Lung (tissue), 12 donors: ENCODE data around the gene MAP3K4. TPM values are rescaled to one million over a fixed set of nuclear protein-coding genes. Genes with fewer than 3 reads are reported as not detected.

ENCODE experiments used
- ATAC-seq: fragments of 200-7000 bp; cut with Tn5 transposase; one replicate; pipeline ENCODE4 v1.9.1; 2020; ENCODE audit warnings: moderate number of reproducible peaks; ENCODE audit not compliant: insufficient read depth, low FRiP score
- DNase-seq, 3 donors: peaks; one replicate each; pipeline ENCODE4 v3.0.0-alpha.2; 2013 to 2017
- H3K27ac ChIP-seq, 2 donors: one replicate each; pipeline ENCODE4 v1.5.1; 2013; ENCODE audit warnings: mild to moderate bottlenecking in 2 of 2, moderate library complexity in 2 of 2, control low read depth in 1 of 2, inconsistent platforms in 1 of 2, low read depth in 1 of 2, low read length in 1 of 2
- H3K27me3 ChIP-seq, 3 donors: one replicate each; pipeline ENCODE4 v1.5.1; 2013; ENCODE audit warnings: low read length in 2 of 3; ENCODE audit not compliant: control insufficient read depth in 3 of 3, insufficient read depth in 3 of 3
- H3K36me3 ChIP-seq, 4 donors: one replicate each; pipeline ENCODE4 v1.5.1; 2013; ENCODE audit warnings: low read length in 4 of 4, mild to moderate bottlenecking in 1 of 4, moderate library complexity in 1 of 4; ENCODE audit not compliant: control insufficient read depth in 4 of 4, insufficient read depth in 4 of 4
- H3K4me1 ChIP-seq, 5 donors: one replicate each; pipeline ENCODE4 v1.5.1; 2013; ENCODE audit warnings: low read length in 5 of 5, mild to moderate bottlenecking in 2 of 5, moderate library complexity in 1 of 5; ENCODE audit not compliant: control insufficient read depth in 5 of 5, insufficient read depth in 5 of 5
- H3K4me3 ChIP-seq: one replicate; pipeline ENCODE4 v1.5.1; 2013; ENCODE audit warnings: mild to moderate bottlenecking, control low read depth, moderate library complexity
- H3K9ac ChIP-seq, 2 donors: one replicate each; pipeline ENCODE4 v1.5.1; 2013; ENCODE audit warnings: low read length in 2 of 2, control low read depth in 1 of 2; ENCODE audit not compliant: insufficient read depth in 1 of 2
- H3K9me3 ChIP-seq, 4 donors: one replicate each; pipeline ENCODE4 v1.5.1; 2013; ENCODE audit warnings: low read length in 3 of 4, mild to moderate bottlenecking in 1 of 4, moderate library complexity in 1 of 4; ENCODE audit not compliant: control insufficient read depth in 4 of 4, insufficient read depth in 3 of 4
- CTCF ChIP-seq: IDR thresholded peaks from 2 replicates; pipeline ENCODE4 v1.5.1; 2012; ENCODE audit warnings: mild to moderate bottlenecking; ENCODE audit errors: control extremely low read depth, extremely low read depth
- WGBS, 2 donors: extraction: QIAGEN DNeasy Blood & Tissue Kit; methylation state at CpG; one replicate each; pipeline ENCODE4 v1.1.7; 2013; 5-methylcytosine and 5-hydroxymethylcytosine counted together
- polyA plus RNA-seq, 2 donors: library from polyadenylated mRNA; stranded (reverse); fragments of 200-250 nt; gene quantifications; one replicate each; pipeline ENCODE4 v1.2.1, GENCODE V29; 2013
- total RNA-seq, 2 donors: library from RNA; depleted of rRNA in 1 of 2; stranded (reverse); fragments of >200 nt in 1 of 2; gene quantifications; one replicate each; pipeline ENCODE4 v1.2.1, GENCODE V29; 2014 to 2021
- donor health status: control.
- donor health status: control.
- donor health status: Bipolar disorder and iron deficiency.
- donor health status: healthy.
- donor health status: DM: yes; HTN: yes; CAD: no.

The MAP3K4 gene
- total and polyA plus RNA-seq, 4 donors = 8.6 to 56.8 (median 29.9) TPM

DNA sequence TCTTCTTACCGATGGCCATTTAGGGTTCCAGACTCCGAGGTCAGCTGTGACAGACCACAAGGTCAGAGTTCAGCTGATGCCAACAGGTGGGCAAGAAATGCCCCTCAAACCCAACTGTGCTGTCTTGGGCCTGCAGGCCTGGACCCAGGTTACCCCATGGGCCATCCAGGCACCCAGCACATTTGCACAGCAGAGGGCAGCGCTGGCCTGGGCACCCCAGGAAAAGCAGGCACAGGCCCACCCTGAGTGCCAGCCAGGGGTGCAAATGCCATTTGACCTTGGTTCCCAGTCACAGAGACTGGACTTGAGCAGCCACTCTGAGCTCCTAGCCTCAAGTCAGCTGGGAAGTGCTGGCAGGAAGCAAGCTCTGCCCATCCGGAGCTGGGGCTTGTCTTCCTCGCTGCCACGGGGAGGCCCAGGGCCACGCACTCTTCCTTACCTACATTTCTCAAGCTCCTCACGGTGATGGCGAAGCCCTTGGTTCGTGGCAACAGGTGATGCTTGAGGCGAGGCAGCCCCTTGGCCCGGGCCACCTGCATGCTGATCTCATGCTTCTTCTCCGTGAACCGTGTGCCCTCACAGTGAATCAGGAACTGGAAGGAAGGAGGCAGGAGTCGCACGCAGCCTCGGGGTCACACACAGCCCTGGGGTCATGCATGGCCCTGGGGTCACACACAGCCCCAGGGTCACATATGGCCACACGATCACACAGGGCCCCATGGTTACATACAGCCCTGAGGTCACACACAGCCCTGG, 161.5 kb downstream of the MAP3K4 start:
- Histone ChIP-seq H3K9ac (no peak overlapping the region), H3K4me3 (no peak overlapping the region), H3K36me3 (peaks cover 0 to 21% (median 7%) of the 10 kb centered on the region in 4 donors), H3K27me3 (no peaks in the 10 kb centered on the region), H3K9me3 (no peaks in the 10 kb centered on the region), H3K27ac (no peak overlapping the region), H3K4me1 (no peaks in the 10 kb centered on the region)
- DNase-seq (no peak), ATAC-seq (no peak)
- 92 to 95% methylated on average over 18 of the region's 18 CpGs for WGBS, 2 donors
- no peak for TF ChIP-seq CTCF

GRCh38 chr6:161153725-161154124, 162.2 kb downstream of the MAP3K4 start:
- Histone ChIP-seq H3K27me3 (no peaks in the 10 kb centered on the region), H3K4me1 (no peaks in the 10 kb centered on the region), H3K4me3 (no peak overlapping the region), H3K9me3 (no peaks in the 10 kb centered on the region), H3K9ac (no peak overlapping the region), H3K27ac (no peak overlapping the region), H3K36me3 (peaks cover 0 to 21% (median 7%) of the 10 kb centered on the region in 4 donors)
- no peak for DNase-seq
- no peak for TF ChIP-seq CTCF
- no peak for ATAC-seq
- WGBS, 2 donors = 97 to 98% methylated on average over 10 of the region's 10 CpGs

GRCh38 chr6:161154796-161155335, 163.3 kb downstream of the MAP3K4 start:
- Histone ChIP-seq H3K9me3 (no peaks in the 10 kb centered on the region), H3K27ac (no peak overlapping the region), H3K4me3 (no peak overlapping the region), H3K36me3 (peaks cover 0 to 23% (median 7%) of the 10 kb centered on the region in 4 donors), H3K9ac (no peak overlapping the region), H3K27me3 (no peaks in the 10 kb centered on the region), H3K4me1 (no peaks in the 10 kb centered on the region)
- 96 to 98% methylated on average over 13 of the region's 13 CpGs for WGBS, 2 donors
- TF ChIP-seq CTCF = no peak
- no peak for DNase-seq
- ATAC-seq = no peak
